Activated T-helper 17 cell treated with anti-CD3 and anti-CD28 coated beads, Interleukin-2, amount 50 U/mL, for 72 hours (primary cell): Measurements from ENCODE around the gene SPTBN4. TPM values are rescaled to one million over a fixed set of nuclear protein-coding genes. Genes with fewer than 3 reads are reported as not detected.

Source experiments
- ATAC-seq: fragments of 150-1000 bp; cut with Tn5 transposase; replicated peaks from 2 replicates; pipeline ENCODE4 v1.10.0; 2021; ENCODE audit warnings: mild to moderate bottlenecking, moderate library complexity
- H3K27ac Mint-ChIP-seq: one replicate; pipeline ENCODE4 v1.8.0; 2022; ENCODE audit warnings: mixed read lengths
- H3K27me3 Mint-ChIP-seq: one replicate; pipeline ENCODE4 v1.8.0; 2022; ENCODE audit warnings: mixed read lengths
- H3K36me3 Mint-ChIP-seq: one replicate; pipeline ENCODE4 v1.8.0; 2022; ENCODE audit warnings: low read depth, mild to moderate bottlenecking, mixed read lengths
- H3K4me1 Mint-ChIP-seq: one replicate; pipeline ENCODE4 v1.8.0; 2022; ENCODE audit warnings: mixed read lengths
- H3K4me3 Mint-ChIP-seq: one replicate; pipeline ENCODE4 v1.8.0; 2022; ENCODE audit warnings: mild to moderate bottlenecking, mixed read lengths
- H3K9me3 Mint-ChIP-seq: one replicate; pipeline ENCODE4 v1.8.0; 2022; ENCODE audit warnings: mixed read lengths
- total RNA-seq, 2 donors: library from RNA; stranded (reverse); gene quantifications; one replicate each; pipeline ENCODE4 v1.2.3, GENCODE V29; 2022

Gene SPTBN4
- total RNA-seq, result 10 to 100 TPM in 1 of 2 donors, 1 to 10 TPM in 1; 1.4 to 16.4 TPM

DNA sequence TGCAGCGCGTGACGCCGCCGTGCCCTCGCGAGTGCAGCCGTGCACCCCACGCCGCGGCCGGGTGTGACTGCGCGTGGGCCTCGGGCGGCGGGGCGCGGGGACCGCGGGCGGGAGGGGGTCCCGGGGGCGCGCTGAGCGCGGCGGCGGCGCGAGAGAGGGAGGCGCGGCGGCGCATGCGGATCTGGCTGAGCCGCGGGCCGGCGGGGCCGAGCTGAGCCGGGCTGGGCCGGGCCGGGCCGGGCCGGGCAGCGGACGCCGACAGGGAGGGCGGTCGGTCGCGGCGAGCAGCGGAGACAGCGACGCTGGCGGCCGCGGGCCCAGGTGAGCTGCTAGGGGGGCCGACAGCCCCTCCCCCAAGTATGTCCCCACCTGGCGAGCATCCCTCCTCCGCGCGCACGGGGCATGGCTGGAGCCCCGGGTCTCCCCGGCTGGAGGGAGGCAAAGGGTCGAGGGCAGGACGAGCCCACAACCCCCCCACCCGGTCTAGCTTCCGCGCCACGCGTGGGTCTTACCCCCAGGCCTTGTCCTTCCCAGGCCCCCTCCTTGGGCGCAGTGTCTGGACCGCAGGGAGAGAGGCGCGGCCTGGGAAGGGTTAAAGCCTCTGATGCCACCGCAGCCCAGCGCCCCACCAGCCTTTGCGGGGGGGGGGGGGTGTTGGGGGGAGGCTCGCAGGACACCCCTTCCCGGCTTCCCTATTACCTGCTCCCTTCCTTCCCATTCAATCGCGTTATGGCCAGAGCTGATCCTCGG is at the start of gene SPTBN4:
SPTBN4 (plus strand) TSS at position 17 of the 750 bp plus-strand sequence. CDS start 5,621 bp downstream, outside the sequence.
- peak within 1 kb of the TSS; percentile 91 for H3K27ac Mint-ChIP-seq
- ATAC-seq, result no peak
- peaks cover 5% of the 10 kb centered on the region for H3K27me3 Mint-ChIP-seq
- no peaks in the 10 kb centered on the region for H3K9me3 Mint-ChIP-seq
- peaks cover 15% of the 10 kb centered on the region for H3K36me3 Mint-ChIP-seq
- peaks cover 15% of the 10 kb centered on the region for H3K4me1 Mint-ChIP-seq
- H3K4me3 Mint-ChIP-seq, result peak within 1 kb of the TSS; percentile 90

DNA sequence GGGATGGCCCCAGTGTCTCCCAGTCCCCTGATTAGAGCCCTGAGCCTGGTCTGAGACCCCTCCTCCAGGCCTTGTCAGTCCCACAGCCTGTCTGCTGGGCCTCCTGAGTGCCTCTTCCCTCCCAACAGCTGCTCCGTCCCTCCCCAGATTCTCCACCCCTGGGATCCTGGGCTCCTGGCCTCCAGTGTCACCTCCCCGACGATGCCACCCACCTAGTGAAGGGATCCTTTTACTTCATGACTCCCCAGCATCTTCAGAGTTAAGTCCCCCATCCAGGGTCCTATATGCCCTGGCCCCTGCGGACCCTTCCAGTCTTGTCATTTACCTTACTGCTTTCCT is 49.2 kb upstream of the SPTBN4 start:
- Mint-ChIP-seq H3K4me1 (peaks cover 11% of the 10 kb centered on the region), H3K27ac (peak overlapping the region; percentile 95), H3K36me3 (peaks cover 16% of the 10 kb centered on the region), H3K4me3 (no peak overlapping the region), H3K9me3 (no peaks in the 10 kb centered on the region), H3K27me3 (no peaks in the 10 kb centered on the region)
- no peak for ATAC-seq

DNA sequence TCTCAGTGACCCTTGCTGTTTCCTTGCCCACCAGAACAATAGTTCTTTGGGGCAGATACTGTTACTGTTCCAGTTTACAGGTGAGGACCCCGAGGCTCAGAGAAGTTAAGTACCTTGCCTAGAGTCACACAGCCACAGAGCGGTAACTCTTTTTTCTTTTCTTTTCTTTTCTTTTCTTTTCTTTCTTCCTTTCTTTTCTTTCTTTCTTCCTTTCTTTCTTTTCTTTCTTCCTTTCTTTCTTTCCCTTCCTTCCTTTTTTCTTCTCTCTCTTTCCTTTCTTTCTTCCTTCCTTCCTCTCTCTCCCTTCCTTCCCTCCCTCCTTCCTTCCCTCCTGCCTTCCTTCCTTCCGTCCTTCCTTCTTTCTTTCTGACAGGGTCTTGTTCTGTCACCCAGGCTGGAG is 48.8 kb upstream of the SPTBN4 start:
- H3K36me3 Mint-ChIP-seq, result peaks cover 20% of the 10 kb centered on the region
- no peak for ATAC-seq
- no peaks in the 10 kb centered on the region for H3K27me3 Mint-ChIP-seq
- H3K4me3 Mint-ChIP-seq, result no peak overlapping the region
- H3K4me1 Mint-ChIP-seq, result peaks cover 11% of the 10 kb centered on the region
- peak overlapping the region; percentile 95 for H3K27ac Mint-ChIP-seq
- no peaks in the 10 kb centered on the region for H3K9me3 Mint-ChIP-seq

DNA sequence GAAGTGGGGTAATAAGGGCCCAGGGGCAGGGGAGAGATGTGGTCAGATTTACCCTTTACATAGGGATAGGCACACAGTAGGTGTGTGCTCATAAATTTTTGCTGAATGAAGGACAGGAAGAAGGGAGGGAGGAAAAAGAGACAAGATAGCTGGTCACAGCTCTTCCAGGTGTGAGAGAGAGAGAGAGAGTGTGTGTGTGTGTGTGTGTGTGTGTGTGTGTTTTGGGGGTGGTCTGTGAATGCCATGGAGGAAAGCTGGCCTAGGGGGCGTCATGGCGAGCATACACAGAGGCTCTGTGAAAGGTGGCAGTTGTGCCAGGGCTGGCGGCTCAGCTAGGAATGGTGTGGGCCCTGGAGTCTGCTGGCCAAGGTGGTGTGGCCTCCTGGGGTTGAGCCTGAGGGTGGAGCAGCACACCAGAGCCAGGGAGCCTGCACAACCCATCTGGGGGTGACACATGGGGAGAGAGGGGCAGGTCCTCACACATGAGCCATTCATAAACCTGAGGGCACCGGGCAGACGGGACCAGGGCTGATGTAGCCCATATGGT is 47.7 kb upstream of the SPTBN4 start:
- Mint-ChIP-seq H3K4me1 (peaks cover 13% of the 10 kb centered on the region), H3K4me3 (peak overlapping the region; percentile 98)

DNA sequence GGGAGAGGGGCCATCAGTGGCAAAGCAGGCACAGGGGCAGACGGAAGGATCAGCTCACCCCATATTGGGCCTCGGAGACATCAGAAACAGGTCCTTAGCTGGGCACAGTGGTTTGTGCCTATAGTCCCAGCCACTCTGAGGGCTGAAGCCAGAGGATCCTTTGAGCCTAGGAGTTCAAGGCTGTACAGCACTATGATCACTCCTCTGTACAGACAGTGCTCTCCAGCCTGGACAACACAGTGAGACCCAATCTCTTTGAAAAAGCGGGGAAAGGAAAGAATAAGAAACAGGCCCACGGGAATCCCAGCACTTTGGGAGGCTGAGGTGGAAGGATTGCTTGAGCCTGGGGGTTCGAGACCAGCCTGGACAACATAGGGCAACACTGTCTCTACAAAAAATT is 47.0 kb upstream of the SPTBN4 start:
- peaks cover 37% of the 10 kb centered on the region for H3K36me3 Mint-ChIP-seq
- H3K4me3 Mint-ChIP-seq, result peak overlapping the region; percentile 98

More for the DNA sequence above, 47.7 kb upstream of the SPTBN4 start:
- no peak for ATAC-seq
- no peaks in the 10 kb centered on the region for H3K27me3 Mint-ChIP-seq
- peaks cover 31% of the 10 kb centered on the region for H3K36me3 Mint-ChIP-seq
- H3K9me3 Mint-ChIP-seq, result no peaks in the 10 kb centered on the region
- peak overlapping the region; percentile 56 for H3K27ac Mint-ChIP-seq

DNA sequence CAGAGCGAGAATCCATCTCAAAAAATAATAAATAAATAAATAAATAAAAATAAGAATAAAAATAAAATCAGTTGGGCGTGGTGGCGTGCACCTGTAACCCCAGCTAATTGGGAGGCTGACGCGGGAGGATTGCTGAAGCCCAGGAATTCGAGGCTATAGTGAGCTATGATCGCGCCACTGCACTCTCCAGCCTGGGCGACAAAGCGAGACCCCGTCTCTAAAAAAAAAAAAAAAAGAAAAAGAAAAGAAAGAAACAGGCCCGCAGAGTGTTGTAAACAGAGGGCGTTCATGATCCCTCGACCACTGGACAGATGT is 46.4 kb upstream of the SPTBN4 start:
- Mint-ChIP-seq H3K9me3 (no peaks in the 10 kb centered on the region), H3K4me1 (peaks cover 14% of the 10 kb centered on the region), H3K36me3 (peaks cover 42% of the 10 kb centered on the region), H3K4me3 (peak overlapping the region; percentile 98), H3K27me3 (no peaks in the 10 kb centered on the region), H3K27ac (no peak overlapping the region)
- no peak for ATAC-seq

More for the DNA sequence above, 47.0 kb upstream of the SPTBN4 start:
- Mint-ChIP-seq H3K4me1 (peaks cover 14% of the 10 kb centered on the region), H3K27ac (no peak overlapping the region), H3K9me3 (no peaks in the 10 kb centered on the region), H3K27me3 (no peaks in the 10 kb centered on the region)
- no peak for ATAC-seq

DNA sequence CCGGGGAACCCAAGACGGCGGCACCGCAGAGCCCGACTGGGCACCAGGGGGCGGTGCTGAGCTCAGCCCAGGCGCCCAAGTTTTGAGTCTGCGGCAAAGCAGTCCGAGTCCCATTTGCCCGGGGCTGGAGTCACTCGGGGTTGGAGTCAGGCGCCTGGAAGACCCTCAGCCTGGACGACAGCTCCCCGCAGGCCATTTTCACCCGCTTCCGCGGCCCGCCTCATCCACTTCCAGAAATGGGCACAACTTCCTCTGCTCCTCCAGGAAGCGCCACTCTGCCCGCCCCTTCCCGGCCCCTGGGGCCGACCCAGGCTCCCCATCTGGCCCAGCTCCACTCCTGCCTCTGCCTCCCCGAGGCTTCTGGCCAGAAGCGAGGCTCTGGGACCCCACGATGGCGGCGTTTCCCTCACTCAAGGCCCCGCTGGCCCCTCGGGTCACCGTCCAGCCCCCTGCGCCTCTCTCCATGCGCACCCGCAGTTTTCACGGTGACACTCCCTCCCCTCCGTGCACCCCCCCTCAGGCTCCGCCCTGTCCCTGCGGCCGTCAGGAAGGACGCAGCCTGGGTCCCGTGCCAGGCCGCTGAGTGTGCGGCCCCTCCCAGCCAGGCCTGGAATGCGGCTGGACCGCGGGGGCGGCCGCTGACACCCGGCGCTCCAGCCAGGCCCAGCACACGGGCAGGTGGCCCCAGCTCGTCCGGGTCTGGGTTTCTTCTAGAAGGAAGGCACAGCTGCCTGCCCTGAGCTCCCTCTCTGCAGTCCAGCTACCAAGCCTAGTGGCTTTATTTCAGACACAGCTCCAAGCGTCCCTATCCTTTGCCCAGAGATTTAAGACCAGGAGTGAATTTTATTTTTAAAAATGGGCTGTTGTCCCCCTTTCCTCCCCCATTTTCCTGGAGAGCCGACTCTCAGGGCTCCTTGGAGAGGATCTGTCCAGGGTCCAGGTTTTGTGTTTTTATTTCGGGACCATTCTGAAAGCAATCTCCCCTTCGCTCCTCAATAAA is 45.7 kb upstream of the SPTBN4 start:
- Mint-ChIP-seq H3K4me3 (peak overlapping the region; percentile 98), H3K36me3 (peaks cover 48% of the 10 kb centered on the region), H3K4me1 (peaks cover 14% of the 10 kb centered on the region), H3K27ac (peak overlapping the region; percentile 77), H3K27me3 (no peaks in the 10 kb centered on the region), H3K9me3 (no peaks in the 10 kb centered on the region)
- peak; percentile 60 for ATAC-seq

DNA sequence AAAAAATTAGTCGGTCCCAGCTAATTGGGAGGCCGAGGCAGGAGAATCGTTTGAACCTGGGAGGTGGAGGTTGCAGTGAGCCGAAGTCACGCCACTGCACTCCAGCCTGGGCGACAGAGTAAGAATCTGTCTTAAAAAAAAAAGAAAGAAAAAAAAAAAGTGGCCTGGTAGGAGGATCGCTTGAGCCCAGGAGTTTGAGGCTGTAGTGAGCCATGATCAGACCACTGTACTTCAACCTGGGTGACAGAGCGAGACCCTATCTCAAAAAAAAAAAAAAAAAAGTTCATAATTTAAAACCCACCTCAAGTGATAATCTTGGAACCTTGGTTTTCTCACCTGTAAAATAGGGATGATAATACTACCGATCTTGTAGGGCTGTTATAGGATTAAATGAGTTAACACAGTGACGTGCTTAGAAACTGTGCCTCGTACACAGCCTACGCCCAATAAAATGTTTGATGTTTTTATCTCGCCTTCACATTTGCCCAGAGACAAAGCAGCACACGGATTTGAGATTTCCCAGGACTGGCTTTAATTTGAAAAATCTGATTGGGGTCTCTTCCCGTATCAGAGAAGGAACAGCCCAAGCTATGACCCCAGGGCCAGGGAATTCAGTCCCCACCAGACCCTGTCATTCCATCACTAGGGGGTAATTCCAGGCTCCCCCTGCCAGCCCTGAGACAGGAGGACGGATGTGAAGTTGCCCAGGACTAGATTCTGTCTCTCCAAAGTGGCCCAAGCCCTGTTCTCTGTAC is 44.6 kb upstream of the SPTBN4 start:
- peaks cover 48% of the 10 kb centered on the region for H3K36me3 Mint-ChIP-seq
- ATAC-seq, result no peak
- peaks cover 9% of the 10 kb centered on the region for H3K4me1 Mint-ChIP-seq
- H3K27me3 Mint-ChIP-seq, result no peaks in the 10 kb centered on the region
- no peaks in the 10 kb centered on the region for H3K9me3 Mint-ChIP-seq
- H3K27ac Mint-ChIP-seq, result peak overlapping the region; percentile 77
- peak overlapping the region; percentile 98 for H3K4me3 Mint-ChIP-seq

DNA sequence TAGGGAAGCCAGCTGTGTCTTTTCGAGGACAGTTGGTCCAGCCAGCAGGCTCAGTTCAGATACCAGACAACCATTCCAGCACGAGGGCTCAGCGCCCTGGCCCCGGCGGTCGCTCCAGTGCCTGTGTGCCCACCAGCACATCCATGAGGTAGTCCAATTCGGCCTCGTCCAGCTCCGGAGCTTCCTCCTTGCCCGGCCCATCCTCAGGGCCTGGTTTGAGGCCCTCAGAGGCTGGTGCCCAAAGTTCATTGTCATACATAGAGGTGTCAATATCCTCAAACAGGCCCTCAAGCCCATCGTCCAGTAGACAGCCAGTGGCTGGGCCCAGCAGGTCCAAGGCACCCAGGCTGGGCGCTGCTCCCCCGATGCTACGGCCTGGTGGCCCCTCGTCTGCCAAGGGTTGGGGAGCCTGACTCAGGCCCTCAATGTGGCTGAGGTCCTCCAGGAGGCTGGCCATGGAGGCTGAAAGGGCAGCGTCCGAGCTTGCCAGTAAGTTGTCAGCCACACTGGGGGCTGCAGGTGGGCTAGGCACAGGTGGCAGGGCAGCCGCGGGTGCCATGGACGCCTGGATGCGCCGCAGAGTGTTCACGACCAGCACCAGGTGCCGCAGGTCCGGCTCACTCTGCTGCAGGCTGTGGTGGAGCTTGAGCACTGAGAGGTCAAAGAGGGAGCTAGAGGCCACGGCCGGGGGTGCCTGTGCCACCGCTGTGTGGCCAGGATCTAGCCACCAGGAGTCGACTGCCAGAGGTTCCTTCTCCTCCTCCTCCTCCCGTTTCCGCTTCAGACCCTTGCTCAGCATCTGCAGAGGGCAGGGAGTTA is 43.8 kb upstream of the SPTBN4 start:
- H3K4me1 Mint-ChIP-seq, result peaks cover 8% of the 10 kb centered on the region
- H3K27ac Mint-ChIP-seq, result peak overlapping the region; percentile 77
- peaks cover 48% of the 10 kb centered on the region for H3K36me3 Mint-ChIP-seq
- no peaks in the 10 kb centered on the region for H3K9me3 Mint-ChIP-seq
- no peaks in the 10 kb centered on the region for H3K27me3 Mint-ChIP-seq
- no peak for ATAC-seq
- H3K4me3 Mint-ChIP-seq, result peak overlapping the region; percentile 98

DNA sequence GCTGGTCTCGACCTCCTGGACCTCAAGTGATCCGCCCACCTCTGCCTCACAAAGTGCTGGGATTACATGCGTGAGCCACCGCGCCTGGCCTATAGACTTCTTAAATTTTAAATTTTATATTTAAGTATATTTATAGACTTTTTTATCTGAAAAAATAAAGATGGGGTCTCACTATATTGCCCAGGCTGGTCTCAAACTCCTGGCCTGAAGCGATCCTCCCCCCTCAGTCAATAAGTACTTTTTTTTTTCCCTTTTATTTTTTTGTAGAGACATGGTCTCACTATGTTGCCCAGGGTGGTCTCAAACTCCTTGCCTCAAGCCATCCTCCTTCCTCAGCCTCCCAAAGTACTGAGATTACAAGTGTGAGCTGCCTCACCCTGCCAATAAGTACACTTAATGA is 42.9 kb upstream of the SPTBN4 start:
- H3K27ac Mint-ChIP-seq, result peak overlapping the region; percentile 97
- peak overlapping the region; percentile 98 for H3K4me3 Mint-ChIP-seq
- peaks cover 8% of the 10 kb centered on the region for H3K4me1 Mint-ChIP-seq

DNA sequence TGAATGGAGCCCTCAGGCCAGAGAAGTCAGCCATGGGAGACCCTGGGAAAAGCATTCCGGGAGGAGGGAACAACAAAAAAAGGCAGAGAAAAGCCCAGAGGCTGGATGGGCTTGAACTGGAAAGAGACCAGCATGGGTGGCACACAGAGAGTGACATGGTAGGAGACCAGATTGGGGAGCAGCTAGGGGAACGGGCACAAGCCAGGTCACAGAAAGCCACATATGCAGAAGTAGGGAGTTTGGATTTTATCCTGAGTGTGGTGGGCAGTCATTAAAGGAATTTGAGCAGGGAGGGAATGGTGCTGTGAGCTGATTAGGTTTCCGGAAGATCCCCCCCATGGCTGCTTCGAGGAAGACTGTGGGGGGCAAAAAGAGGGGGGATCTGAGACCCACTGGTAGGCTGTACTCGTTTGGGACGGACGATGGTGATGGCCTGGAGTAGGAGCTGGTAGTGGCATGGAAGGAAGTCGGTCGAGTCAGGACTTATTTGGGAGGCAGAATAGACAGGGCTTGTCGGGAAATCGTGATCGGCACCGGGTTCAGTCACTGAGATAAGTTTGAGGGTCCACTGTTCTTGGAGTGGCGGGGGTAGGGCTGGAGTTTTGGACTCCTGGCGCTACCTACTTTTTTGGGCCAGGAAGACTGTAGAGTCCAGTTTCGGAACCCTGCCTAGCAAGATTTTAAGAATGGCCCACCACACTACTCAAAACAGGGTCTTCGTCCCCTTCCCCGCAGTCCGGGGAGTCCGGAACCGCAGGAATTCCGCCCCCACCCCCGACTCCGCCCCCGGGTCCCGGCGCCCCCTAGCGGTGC is 42.0 kb upstream of the SPTBN4 start:
- Mint-ChIP-seq H3K4me3 (peak overlapping the region; percentile 98), H3K9me3 (no peaks in the 10 kb centered on the region), H3K27ac (peak overlapping the region; percentile 97), H3K27me3 (no peaks in the 10 kb centered on the region), H3K36me3 (peaks cover 48% of the 10 kb centered on the region), H3K4me1 (peaks cover 5% of the 10 kb centered on the region)
- ATAC-seq, result no peak

More for the DNA sequence above, 42.9 kb upstream of the SPTBN4 start:
- H3K9me3 Mint-ChIP-seq, result no peaks in the 10 kb centered on the region
- no peaks in the 10 kb centered on the region for H3K27me3 Mint-ChIP-seq
- H3K36me3 Mint-ChIP-seq, result peaks cover 48% of the 10 kb centered on the region
- no peak for ATAC-seq

DNA sequence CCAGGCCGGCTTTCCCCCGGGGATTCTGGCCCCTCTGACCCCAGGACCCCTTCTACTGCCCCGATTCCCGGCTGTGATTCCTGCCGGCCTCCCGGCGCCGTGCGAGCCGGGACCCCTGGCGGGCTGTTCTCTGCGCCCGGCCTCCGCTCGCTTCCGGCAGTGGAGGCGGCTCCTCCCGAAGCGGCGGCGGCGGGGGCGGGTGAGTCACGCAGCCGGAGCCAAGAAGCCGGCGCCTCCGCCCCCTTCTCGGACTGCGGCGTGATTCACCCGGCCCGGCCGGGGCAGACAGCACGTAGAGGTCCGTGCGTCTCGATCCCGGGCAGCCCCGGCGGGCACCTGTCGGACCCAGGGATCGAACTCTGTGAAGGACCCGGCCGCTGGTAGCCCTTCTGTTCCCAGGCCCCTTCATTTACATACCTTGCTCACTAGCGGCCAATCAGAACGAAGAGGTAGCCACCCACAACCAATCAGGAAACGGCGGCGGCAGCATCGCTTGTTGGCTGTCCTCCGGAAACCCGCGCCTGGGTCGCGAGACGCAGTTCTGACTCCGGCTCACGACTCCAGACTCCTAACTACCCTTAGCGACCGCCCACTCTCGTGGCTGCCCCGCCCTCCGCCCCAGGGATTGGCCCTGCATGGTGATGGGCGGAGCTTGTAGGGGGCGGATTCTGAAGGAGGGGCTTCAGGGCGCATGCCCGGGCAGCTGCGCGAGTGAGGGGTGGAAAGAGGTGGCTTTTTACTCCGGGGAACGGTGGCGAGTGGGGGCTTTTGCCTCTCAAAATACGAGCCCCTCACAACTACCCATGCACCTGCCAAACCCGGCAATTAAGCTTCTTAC is 41.1 kb upstream of the SPTBN4 start, which contains the start of gene SERTAD1:
SERTAD1 (minus strand) TSS at position 543 of the 838 bp plus-strand sequence. CDS start 2,446 bp downstream, outside the sequence.
- Mint-ChIP-seq H3K36me3 (peaks cover 48% of the 10 kb centered on the region), H3K4me3 (peak within 1 kb of the TSS; percentile 98), H3K27ac (peak within 1 kb of the TSS; percentile 97), H3K4me1 (peaks cover 3% of the 10 kb centered on the region), H3K27me3 (no peaks in the 10 kb centered on the region), H3K9me3 (no peaks in the 10 kb centered on the region)
- peak; percentile 85 for ATAC-seq
